Activated CD4-positive, alpha-beta T cell treated with anti-CD3 and anti-CD28 coated beads for 36 hours (primary cell): ENCODE data around the gene ZNF615. TPM values are rescaled to one million over a fixed set of nuclear protein-coding genes. Genes with fewer than 3 reads are reported as not detected.

Experiments used
- ATAC-seq: fragments of 200-7000 bp; cut with Tn5 transposase; one replicate; pipeline ENCODE4 v1.10.0; 2021; ENCODE audit warnings: mild to moderate bottlenecking, moderate library complexity
- CTCF ChIA-PET: fragments of 350-600 bp; sonication (Branson Sonifier 250); formaldehyde crosslinking; loops from one replicate; lab custom pipeline; 2021; ENCODE audit warnings: antibody characterized with exemption; lab: Charles Lee
- POLR2A ChIA-PET: fragments of 350-600 bp; sonication (Branson Sonifier 250); formaldehyde crosslinking; loops from one replicate; lab custom pipeline; 2021; ENCODE audit warnings: antibody characterized with exemption, inconsistent platforms; lab: Charles Lee
- DNase-seq: peaks from one replicate; pipeline ENCODE4 v3.0.0-alpha.2; 2020
- H3K27ac Mint-ChIP-seq: one replicate; pipeline ENCODE4 v1.8.0; 2021; ENCODE audit warnings: mixed read lengths
- H3K27me3 Mint-ChIP-seq: one replicate; pipeline ENCODE4 v1.8.0; 2021; ENCODE audit warnings: mixed read lengths
- H3K36me3 Mint-ChIP-seq: one replicate; pipeline ENCODE4 v1.8.0; 2021; ENCODE audit warnings: low read depth, mixed read lengths
- H3K4me1 Mint-ChIP-seq: one replicate; pipeline ENCODE4 v1.8.0; 2021; ENCODE audit warnings: mixed read lengths
- H3K4me3 Mint-ChIP-seq: one replicate; pipeline ENCODE4 v1.8.0; 2021; ENCODE audit warnings: mild to moderate bottlenecking, moderate library complexity, mixed read lengths
- H3K9me3 Mint-ChIP-seq: one replicate; pipeline ENCODE4 v1.8.0; 2021; ENCODE audit warnings: low read depth, mixed read lengths
- intact Hi-C, 2 experiments: fragments of 100-400 bp; cut with DNase I in 1 of 2; cut with micrococcal nuclease in 1 of 2; formaldehyde crosslinking; loops; one replicate each; pipeline versions ENCODE4 v1.14.2 to v1.15.1; 2022 to 2024; cut with DNase I, micrococcal nuclease
- total RNA-seq, 2 experiments: library from RNA; stranded (reverse); gene quantifications; one replicate each; pipeline ENCODE4 v1.2.3, GENCODE V29; 2021

ZNF615 gene
- total RNA-seq, 2 experiments from 2014 or later, result 8.7 to 9.0 TPM

- CTCF ChIA-PET, result no interaction called here
- Mint-ChIP-seq H3K4me3 (no peak overlapping the region), H3K4me1 (no peaks in the 10 kb centered on the region), H3K27me3 (no peaks in the 10 kb centered on the region), H3K36me3 (peaks cover 77% of the 10 kb centered on the region), H3K27ac (no peak overlapping the region), H3K9me3 (peaks cover 85% of the 10 kb centered on the region)
- POLR2A ChIA-PET, result no interaction called here
- DNase-seq, result no peak
- ATAC-seq, result no peak
- intact Hi-C loops, result no loop called here
Measured at GRCh38 chr19:51944798-51945552, 63.0 kb downstream of the ZNF615 start.

Other genes with a start within 250 kb of the ZNF615 start
- not detected for gene FPR2, start 247.0 kb downstream of the ZNF615 start, total RNA-seq
- not detected for gene FPR3, start 213.1 kb downstream of the ZNF615 start, total RNA-seq
- gene ZNF577, start 120.3 kb downstream of the ZNF615 start, total RNA-seq, result 1 to 10 TPM; 5.7 to 7.2 TPM
- gene ZNF649, start 103.2 kb downstream of the ZNF615 start, total RNA-seq, result 10 to 100 TPM in 1 of 2 experiments, 1 to 10 TPM in 1; 9.6 to 11.2 TPM
- gene ZNF613, start 80.7 kb downstream of the ZNF615 start, total RNA-seq, result 1 to 10 TPM; 4.2 to 6.3 TPM
- 1 to 10 TPM; 7.1 to 7.9 TPM for gene ZNF350, start 21.4 kb downstream of the ZNF615 start, total RNA-seq
- gene ZNF614, start 20.2 kb upstream of the ZNF615 start, total RNA-seq, result 10 to 100 TPM in 1 of 2 experiments, 1 to 10 TPM in 1; 9.4 to 10.6 TPM
- gene ZNF432, start 40.6 kb upstream of the ZNF615 start, total RNA-seq, result 10 to 100 TPM; 11.5 to 12.8 TPM
- gene ZNF841, start 87.6 kb upstream of the ZNF615 start, total RNA-seq, result 10 to 100 TPM; 18.0 to 20.3 TPM
- gene ZNF616, start 131.7 kb upstream of the ZNF615 start, total RNA-seq, result 10 to 100 TPM; 13.9 to 15.7 TPM
- 10 to 100 TPM; 10.1 to 11.5 TPM for gene ZNF836, start 163.4 kb upstream of the ZNF615 start, total RNA-seq
- gene PPP2R1A, start 181.8 kb upstream of the ZNF615 start, total RNA-seq, result 100 to 1,000 TPM; 215 to 231 TPM